CD4-positive, alpha-beta T cell treated with Interleukin-15 for 1 hour (primary cell): Measurements from ENCODE around the gene CNN2.

ENCODE experiments used
- DNase-seq: peaks from one replicate; pipeline ENCODE4 v3.0.0-alpha.2; 2020

The CNN2 gene

DNA sequence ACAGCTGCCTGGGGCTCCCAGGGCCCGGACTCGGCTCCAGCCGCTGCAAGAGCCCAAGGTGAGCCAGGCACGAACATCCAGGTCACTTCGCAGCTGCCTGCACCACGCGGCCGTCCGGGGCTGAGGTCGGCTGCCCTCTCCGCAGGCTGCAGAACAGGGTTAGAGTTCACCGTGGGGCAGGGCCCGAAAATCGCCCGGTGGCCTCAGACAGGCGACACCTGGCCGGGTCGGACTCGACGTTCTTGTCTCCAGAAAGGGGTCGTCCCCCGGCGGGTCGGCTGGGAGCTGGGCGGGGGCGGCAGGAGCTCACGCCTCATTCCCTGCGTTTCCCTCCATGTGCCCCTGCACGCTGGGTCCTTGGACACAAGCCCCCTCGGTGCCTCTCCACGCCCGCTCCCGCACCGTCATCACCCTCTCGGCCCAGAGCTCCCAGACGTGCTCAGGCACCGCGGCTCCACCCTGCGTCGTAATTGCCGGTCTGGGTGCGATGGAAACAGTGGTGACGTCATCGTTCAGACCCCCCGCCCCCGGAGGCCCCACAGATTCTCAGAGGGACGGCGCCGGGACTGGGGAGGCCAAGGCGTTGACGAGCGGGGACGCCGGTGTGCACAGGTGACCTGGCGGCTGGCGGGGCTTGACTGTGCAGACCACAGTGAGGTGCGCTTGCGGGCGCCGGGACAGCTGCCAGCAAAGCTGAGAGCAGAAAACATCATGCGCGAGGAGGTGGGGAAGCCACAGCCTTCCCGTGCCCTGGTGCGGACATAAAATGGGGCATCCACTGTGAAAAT lies 30.2 kb upstream of the CNN2 start:
- peak; percentile 90 for DNase-seq

DNA sequence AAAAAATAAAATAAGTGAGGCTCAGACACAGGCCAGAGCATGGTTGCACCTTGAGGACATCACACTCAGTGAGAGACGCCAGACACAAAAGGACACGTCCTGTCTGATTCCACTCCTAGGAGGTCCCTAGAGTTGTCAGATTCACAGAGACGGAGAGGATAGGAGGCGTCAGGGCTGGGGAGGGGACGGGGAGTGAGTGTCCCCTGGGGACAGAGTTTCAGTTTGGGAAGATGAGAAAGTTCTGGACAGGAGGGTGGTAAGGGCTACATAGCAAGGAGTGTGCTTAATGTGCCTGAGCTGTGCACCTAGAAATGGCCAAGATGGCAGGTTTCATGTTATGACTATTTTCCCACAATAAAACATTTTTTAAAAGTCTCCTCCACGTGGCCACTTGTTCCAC lies 28.3 kb upstream of the CNN2 start:
- DNase-seq = no peak

DNA sequence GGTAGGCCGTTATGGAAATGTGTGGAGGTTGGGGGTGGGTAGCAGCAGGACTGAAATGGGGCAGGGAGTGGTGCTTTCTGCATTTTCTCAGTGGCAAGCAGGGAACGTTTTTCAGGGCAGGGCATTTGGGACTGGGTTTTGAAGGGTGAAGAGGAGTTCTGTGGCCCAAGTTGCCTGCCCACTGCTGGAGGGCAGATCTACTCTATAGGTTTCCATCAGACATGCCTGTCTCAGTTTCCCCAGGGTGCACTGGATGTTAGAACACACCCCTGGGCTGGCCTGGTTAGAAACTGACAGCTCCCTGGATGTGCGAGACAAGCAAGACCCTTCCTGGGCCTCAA lies 27.1 kb upstream of the CNN2 start:
- DNase-seq = no peak

DNA sequence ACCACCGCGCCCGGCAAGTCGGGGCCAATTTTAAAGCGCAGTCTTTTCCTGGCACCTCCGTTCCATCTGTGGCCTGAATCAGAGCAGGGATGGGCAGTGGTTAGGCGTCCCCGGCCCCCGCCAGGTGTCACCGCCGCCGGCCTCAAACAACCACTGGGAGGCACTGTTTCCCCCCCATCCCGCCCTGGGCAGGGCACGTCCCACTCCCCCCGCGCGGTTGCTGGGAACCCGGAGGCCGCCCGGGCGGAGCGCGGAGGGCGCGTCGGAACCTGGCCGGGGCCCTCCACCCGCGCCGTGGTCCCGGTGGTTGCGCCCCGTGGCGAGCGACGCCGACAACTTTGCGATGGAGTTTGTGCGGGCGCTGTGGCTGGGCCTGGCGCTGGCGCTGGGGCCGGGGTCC lies 26.3 kb upstream of the CNN2 start, which contains the start of gene GRIN3B:
Gene GRIN3B (plus strand): TSS at position 325 of the 400 bp plus-strand sequence. CDS start 19 bp downstream, at position 344.
- peak; percentile 61 for DNase-seq

DNA sequence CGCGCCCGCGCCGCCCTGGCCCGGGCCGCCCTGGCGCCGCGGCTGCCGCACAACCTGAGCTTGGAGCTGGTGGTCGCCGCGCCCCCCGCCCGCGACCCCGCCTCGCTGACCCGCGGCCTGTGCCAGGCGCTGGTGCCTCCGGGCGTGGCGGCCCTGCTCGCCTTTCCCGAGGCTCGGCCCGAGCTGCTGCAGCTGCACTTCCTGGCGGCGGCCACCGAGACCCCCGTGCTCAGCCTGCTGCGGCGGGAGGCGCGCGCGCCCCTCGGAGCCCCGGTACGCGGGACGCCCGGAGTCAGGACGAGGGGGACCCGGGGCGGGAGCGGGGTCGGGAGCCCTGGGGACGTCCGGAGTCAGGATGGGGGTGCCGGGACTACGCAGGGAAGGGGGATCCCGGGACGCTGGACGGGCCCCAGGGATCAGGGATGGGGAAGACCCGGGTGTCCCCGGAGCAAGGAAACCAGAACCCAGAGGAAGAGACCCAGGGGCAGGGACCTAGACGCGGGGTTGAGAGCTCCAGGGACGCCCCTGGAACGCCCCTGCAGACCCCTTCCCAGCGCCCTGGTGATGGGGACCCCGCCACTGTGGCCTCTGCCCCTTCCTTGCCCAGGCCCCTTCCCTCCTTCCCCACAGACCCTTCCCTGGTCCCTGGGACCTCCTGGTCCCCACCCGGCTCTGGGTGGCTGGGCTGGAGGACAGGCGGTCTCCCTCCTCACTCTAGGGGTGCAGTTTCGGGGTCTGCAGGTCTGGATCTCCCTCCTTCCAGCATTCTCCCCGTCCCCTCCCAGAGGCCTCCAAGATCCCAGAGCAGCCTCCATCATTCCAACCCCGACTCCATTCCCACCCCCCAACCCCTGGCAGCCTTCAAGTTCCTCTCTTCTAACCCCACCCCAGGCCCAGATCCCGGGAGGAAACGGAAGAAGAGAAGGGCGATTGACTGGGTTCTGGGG lies 25.5 kb upstream of the CNN2 start:
- no peak for DNase-seq

DNA sequence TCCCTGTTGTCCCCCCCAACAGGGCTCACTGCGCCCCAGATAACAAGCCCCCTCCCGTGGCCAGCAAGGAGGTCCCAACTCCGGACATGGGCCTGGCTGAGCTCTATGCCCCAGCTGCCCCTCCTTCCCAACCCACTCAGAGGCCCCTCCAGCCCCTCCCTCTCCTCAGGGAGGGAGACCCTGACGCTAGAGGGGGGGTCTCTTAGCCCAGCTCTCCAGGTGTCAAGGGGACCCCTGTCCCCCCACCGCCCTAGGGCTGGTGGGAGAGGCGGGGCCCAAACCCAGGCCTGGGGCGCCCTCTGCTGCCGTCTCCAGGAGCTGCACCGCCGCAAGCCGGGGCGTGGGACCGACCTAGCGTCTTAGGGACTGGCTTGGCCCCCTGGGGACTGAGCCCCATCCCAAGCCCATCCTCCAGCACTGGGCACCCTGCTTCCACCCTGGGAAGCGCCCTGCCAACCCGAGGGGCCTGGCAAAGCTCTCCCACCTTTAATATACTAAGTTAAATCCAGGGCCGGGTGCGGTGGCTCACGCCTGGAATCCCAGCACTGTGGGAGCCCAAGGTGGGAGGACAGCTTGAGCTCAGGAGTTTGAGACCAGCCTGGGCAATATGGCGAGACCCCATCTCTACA lies 24.8 kb upstream of the CNN2 start:
- peak; percentile 65 for DNase-seq

DNA sequence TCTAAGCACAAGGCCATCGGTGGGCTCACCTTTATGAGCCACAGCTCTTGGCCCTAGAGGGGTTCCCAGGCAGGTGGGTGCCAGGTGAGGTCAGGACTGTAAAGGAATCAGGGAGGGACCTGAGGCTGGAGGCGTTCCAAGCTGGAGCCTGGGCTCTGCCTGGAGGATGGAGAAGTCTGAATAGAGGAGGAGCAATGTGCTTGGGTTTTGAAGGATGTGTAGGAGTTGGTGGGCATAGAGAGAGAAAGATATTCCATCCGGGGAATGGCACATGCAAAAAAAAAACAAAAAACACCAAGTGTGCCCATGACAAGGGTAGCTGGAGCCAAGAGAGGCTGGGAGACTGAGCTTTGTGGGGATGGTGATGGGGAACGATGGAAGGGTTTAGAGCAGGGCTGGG lies 23.8 kb upstream of the CNN2 start:
- DNase-seq = no peak

DNA sequence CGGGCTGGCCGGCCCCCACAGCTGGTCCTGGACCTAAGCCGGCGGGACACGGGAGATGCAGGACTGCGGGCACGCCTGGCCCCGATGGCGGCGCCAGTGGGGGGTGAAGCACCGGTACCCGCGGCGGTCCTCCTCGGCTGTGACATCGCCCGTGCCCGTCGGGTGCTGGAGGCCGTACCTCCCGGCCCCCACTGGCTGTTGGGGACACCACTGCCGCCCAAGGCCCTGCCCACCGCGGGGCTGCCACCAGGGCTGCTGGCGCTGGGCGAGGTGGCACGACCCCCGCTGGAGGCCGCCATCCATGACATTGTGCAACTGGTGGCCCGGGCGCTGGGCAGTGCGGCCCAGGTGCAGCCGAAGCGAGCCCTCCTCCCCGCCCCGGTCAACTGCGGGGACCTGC lies 23.1 kb upstream of the CNN2 start:
- DNase-seq = no peak

DNA sequence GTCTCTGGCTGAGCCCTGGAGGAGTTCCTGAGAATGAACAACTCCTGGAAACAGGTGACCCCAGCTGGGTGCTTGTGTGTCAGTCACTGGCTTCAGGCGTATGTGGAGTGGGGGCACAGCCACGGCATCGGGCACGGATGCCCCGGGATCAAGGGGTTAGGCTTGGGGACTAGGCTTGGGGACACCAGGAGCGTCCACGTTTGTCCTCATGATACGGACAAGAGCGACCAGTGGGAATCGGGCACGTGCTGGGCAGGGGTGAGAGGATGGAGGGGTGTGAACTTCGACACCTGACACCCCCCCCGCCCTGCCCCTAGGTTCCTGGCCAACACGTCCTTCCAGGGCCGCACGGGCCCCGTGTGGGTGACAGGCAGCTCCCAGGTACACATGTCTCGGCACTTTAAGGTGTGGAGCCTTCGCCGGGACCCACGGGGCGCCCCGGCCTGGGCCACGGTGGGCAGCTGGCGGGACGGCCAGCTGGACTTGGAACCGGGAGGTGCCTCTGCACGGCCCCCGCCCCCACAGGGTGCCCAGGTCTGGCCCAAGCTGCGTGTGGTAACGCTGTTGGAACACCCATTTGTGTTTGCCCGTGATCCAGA lies 22.1 kb upstream of the CNN2 start:
- DNase-seq = no peak

DNA sequence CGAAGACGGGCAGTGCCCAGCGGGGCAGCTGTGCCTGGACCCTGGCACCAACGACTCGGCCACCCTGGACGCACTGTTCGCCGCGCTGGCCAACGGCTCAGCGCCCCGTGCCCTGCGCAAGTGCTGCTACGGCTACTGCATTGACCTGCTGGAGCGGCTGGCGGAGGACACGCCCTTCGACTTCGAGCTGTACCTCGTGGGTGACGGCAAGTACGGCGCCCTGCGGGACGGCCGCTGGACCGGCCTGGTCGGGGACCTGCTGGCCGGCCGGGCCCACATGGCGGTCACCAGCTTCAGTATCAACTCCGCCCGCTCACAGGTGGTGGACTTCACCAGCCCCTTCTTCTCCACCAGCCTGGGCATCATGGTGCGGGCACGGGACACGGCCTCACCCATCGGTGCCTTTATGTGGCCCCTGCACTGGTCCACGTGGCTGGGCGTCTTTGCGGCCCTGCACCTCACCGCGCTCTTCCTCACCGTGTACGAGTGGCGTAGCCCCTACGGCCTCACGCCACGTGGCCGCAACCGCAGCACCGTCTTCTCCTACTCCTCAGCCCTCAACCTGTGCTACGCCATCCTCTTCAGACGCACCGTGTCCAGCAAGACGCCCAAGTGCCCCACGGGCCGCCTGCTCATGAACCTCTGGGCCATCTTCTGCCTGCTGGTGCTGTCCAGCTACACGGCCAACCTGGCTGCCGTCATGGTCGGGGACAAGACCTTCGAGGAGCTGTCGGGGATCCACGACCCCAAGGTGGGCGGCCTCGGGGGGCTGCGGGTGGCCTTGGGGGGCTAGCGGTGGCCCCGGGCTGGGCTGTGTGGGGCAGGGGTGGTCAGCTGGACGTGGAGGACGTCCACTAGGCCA lies 21.4 kb upstream of the CNN2 start:
- no peak for DNase-seq

DNA sequence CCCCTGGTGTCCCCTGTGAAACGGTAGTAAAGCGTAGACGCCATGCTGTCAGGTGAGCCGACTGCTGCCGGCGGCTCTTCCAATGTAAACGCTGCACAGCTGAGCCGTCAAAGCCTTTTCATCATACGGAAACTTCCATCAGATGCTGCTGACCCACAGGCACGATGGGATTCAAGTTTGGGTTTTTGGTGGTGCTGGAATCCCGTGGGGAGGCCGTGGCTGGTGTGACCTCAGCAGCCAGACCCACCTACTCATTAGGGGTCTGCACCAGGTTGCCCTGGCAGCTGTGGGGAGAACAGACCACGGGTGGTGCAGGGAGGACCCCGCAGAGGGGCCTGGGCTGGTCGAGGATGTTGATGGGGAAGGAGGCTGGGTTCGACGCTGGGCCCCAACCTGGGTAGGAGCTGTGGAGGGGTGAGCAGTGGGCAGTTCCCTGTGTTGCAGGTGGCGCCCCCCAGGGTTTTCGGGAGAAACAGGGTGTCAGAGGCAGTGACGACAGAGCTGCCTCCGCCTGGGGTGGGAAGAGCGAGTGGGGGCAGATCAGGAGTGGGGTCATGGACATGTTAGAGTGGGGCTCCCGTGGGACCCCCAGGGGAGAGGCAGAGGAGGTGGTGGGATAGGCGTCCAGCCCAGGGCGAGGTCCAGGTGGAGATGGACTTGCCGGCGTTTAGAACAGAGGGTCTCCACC lies 19.6 kb upstream of the CNN2 start:
- no peak for DNase-seq

DNA sequence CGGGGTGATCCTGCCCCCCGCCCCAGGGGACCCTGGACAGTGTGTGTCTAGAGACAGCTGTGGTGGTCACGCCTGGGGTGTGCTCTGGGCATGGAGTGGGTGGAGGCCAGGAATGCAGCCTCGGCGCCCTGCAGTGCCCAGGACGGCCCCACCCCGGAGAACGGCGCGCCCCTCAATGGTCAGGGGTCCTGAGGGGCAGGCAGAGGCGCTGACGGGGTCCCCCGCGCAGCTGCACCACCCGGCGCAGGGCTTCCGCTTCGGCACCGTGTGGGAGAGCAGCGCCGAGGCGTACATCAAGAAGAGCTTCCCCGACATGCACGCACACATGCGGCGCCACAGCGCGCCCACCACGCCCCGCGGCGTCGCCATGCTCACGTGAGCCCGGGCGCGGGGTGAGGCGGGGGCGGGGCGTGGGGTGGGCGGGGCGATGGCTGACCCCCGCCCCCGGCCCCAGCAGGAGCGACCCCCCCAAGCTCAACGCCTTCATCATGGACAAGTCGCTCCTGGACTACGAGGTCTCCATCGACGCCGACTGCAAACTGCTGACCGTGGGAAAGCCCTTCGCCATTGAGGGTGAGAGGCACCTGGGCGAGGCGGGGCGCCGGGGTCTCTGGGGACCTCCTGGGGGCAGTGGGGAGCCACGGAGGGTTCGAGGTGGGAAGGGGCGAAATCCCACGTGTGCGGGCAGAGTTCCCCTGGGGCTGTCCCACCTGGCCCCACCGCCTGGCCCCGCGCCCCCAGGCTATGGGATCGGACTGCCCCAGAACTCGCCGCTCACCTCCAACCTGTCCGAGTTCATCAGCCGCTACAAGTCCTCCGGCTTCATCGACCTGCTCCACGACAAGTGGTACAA lies 18.8 kb upstream of the CNN2 start:
- DNase-seq = no peak

DNA sequence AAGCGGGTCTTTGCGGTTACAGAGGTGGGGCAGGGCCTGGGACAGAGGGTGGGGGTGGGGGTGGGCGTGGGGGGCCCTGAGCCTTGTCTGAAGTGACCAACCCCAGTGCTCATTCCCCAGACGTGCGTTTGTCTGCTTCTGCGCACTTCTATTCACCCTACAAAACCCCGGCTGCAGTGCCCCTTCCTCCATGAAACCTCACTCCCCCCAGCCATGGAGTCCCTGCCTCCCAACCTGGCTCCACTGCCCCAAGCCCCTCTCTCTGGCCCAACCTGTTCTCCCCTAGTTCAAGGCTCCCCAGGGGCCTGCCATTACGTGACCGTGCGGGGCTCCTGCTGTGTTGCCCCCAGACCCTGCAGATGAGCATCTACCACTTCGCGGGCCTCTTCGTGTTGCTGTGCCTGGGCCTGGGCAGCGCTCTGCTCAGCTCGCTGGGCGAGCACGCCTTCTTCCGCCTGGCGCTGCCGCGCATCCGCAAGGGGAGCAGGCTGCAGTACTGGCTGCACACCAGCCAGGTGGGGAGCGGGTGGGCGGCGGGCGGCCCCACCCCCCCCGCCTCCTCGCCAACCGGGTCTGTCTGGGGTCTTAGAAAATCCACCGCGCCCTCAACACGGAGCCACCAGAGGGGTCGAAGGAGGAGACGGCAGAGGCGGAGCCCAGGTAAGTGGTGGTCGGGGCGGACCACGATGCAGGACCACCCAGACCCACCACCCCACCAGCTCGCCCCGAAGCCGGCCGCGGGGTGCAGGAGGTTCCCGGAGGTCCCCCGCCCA lies 18.0 kb upstream of the CNN2 start:
- DNase-seq = no peak

DNA sequence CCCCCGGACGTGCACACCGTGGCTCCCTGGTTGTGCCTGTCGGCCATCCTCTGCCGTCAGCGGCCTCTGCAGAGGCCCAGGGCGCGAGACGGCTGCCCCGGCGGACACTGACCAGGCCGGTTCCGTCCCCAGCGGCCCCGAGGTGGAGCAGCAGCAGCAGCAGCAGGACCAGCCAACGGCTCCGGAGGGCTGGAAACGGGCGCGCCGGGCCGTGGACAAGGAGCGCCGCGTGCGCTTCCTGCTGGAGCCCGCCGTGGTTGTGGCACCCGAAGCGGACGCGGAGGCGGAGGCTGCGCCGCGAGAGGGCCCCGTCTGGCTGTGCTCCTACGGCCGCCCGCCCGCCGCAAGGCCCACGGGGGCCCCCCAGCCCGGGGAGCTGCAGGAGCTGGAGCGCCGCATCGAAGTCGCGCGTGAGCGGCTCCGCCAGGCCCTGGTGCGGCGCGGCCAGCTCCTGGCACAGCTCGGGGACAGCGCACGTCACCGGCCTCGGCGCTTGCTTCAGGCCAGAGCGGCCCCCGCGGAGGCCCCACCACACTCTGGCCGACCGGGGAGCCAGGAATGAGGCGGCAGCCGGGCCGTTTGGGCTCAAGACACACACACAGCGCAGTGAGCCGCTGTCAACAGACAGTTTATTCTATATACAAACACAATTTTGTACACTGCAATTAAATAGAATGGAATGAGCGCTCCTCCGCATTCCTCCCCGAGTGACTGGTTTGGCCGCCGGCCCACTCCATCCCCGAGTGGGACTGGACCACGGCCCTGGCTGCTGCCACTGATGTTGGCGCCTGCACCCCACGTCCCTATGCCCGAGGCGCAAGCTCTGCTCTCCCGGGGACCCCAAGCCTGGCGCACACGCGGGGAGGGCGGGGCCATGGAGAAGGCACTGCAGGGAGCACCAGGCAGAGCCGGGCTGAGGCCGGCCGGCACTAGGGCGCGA lies 17.1 kb upstream of the CNN2 start:
- DNase-seq = no peak

DNA sequence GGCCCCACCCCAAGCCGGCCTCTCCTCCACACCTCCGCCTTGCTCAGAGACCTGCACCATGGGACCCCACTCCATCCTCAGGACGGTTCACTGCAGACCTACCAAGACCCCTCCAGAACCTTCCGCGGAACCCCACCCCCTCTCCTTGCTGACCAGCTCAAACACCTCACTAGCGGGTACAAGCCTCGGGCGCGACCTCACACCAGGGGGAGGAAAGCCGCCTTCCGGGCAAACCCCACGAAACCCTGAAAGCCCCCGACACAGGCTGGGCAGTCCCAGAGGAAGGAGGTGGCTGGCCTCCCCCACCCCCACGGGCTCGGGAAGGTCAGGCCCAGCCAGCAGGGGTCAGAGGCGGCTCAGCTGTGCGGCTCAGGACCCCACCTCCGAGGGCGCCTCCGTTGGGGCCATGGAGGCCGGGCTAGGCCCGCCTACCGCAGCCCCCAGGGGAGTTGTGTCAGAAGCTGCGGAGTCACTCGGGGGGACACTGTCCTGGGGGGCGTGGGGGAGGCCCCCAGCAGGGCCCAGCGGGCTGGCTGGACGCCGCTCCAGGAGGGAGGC lies 16.3 kb upstream of the CNN2 start:
- DNase-seq = no peak

DNA sequence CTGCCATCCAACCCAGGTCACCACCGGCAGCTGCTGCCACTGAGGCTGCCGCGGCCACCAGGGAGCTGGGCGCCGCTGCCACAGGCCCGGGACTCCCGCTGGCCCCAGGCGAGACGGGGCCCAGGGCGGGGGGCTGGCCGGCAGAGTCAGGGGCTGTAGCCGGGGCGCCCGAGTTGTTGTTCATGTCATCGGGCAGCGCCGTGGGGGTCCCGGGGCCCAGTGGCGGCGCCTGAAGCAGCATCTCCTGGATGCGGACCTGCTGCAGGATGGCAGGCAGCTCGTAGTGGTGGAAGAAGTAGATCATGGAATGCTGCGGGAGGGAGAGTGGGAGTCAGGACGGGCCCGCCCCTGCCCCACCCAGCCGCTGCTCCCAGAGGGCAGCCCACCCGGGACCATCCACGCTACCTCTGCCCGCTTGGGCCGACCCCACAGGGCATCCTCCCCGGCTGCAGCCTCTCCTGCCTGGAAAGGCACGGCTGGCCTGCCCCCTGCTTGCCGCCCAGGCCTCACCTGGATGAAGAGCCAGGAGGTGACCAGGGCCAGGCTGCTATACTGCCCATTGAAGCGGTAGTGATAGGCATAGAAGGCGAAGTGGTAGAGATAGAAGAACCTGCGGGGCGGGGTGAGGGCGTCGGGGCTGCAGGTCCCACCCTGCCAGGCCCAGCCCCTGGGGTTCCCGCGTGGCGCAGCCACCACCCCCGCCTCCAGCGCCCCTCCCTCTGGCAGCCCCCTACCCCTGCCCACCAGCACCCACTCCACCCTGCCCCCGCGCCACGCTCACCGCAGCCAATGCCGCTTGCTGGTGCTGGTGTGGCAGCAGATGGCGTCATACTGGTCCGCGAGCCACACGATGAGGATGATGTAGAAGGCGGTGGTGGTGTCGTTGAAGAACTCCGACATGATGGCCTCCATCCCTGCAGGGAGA lies 15.6 kb upstream of the CNN2 start:
- DNase-seq = no peak

DNA sequence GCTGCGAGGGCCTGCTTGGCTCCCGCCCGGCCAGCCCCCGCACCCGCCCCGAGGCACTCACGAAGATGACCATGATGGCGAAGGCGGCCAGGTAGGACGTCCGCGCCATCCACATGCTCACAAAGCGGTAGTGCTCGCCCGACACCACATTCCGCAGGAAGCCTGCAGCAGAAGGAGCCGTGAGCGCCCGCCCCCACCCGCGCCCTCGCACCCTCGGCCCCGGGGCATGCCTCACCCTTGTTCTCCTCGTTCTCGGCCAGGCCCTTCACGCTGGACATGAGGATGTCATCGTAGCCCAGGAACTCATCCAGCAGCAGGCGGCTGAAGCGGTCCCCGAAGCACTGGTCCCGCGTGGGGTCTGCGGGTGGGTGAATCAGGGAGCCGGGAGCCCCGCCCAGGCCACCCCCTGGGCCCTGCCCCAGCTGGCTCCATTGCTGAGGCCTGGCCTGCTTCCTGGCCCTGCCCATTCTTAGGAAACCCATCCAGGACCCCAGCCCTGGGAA lies 14.5 kb upstream of the CNN2 start:
- no peak for DNase-seq
